H9 (cell line): ENCODE data around the gene KLK1. TPM values are rescaled to one million over a fixed set of nuclear protein-coding genes. Genes with fewer than 3 reads are reported as not detected.

Experiments
- DNase-seq: peaks from one replicate; pipeline ENCODE4 v3.0.0-alpha.2; 2017
- H2AFZ ChIP-seq: one replicate; pipeline ENCODE4 v1.6.1; 2013; ENCODE audit warnings: mild to moderate bottlenecking, low read length, control low read depth, moderate library complexity
- H2AK5ac ChIP-seq: 2 replicates; pipeline ENCODE4 v1.6.1; 2013; ENCODE audit warnings: low read length, control low read depth, mixed read lengths; ENCODE audit not compliant: insufficient read length
- H2BK120ac ChIP-seq: one replicate; pipeline ENCODE4 v1.6.1; 2013; ENCODE audit warnings: low read depth, mild to moderate bottlenecking, low read length, control low read depth, inconsistent platforms; ENCODE audit not compliant: poor library complexity, severe bottlenecking
- H2BK12ac ChIP-seq: 2 replicates; pipeline ENCODE4 v1.6.1; 2013; ENCODE audit warnings: low read length, control low read depth, mixed read lengths, low read depth; ENCODE audit not compliant: insufficient read length
- H2BK15ac ChIP-seq: 2 replicates; pipeline ENCODE4 v1.6.1; 2013; ENCODE audit warnings: low read depth, low read length, control low read depth
- H2BK20ac ChIP-seq: one replicate; pipeline ENCODE4 v1.6.1; 2013; ENCODE audit warnings: low read depth, mild to moderate bottlenecking, low read length, control low read depth, inconsistent platforms; ENCODE audit not compliant: poor library complexity, severe bottlenecking
- H2BK5ac ChIP-seq: 2 replicates; pipeline ENCODE4 v1.6.1; 2013; ENCODE audit warnings: low read length, control low read depth, mixed read lengths; ENCODE audit not compliant: insufficient read length
- H3K14ac ChIP-seq: 2 replicates; pipeline ENCODE4 v1.6.1; 2013; ENCODE audit warnings: low read length, control low read depth; ENCODE audit not compliant: insufficient read depth
- H3K18ac ChIP-seq: 2 replicates; pipeline ENCODE4 v1.6.1; 2013; ENCODE audit warnings: low read depth, mild to moderate bottlenecking, mixed read lengths, low read length, control low read depth; ENCODE audit not compliant: insufficient read length
- H3K23ac ChIP-seq: 2 replicates; pipeline ENCODE4 v1.6.1; 2013; ENCODE audit warnings: low read length, control low read depth, mixed read lengths, low read depth; ENCODE audit not compliant: insufficient read length
- H3K23me2 ChIP-seq: 2 replicates; pipeline ENCODE4 v1.6.1; 2013; ENCODE audit warnings: low read depth, mild to moderate bottlenecking, mixed read lengths, low read length, control low read depth; ENCODE audit not compliant: insufficient read length, poor library complexity, severe bottlenecking
- H3K27ac ChIP-seq: 2 replicates; pipeline ENCODE4 v1.5.1; 2013; ENCODE audit warnings: low read length, control low read depth, mixed read lengths, low read depth; ENCODE audit not compliant: insufficient read length
- H3K27me3 ChIP-seq: 2 replicates; pipeline ENCODE4 v1.6.1; 2013; ENCODE audit warnings: low read length, control low read depth, inconsistent platforms; ENCODE audit not compliant: insufficient read depth
- H3K4ac ChIP-seq: 2 replicates; pipeline ENCODE4 v1.6.1; 2013; ENCODE audit warnings: low read depth, mild to moderate bottlenecking, control low read depth, inconsistent platforms, low read length, moderate library complexity
- H3K4me1 ChIP-seq: 2 replicates; pipeline ENCODE4 v1.6.1; 2013; ENCODE audit warnings: low read length, control low read depth, inconsistent platforms; ENCODE audit not compliant: insufficient read depth
- H3K4me2 ChIP-seq: 2 replicates; pipeline ENCODE4 v1.6.1; 2013; ENCODE audit warnings: low read length, control low read depth, mixed read lengths; ENCODE audit not compliant: insufficient read length, insufficient read depth
- H3K56ac ChIP-seq: 2 replicates; pipeline ENCODE4 v1.6.1; 2013; ENCODE audit warnings: low read depth, mild to moderate bottlenecking, mixed read lengths, low read length, control low read depth; ENCODE audit not compliant: insufficient read length
- H3K79me1 ChIP-seq: 2 replicates; pipeline ENCODE4 v1.6.1; 2013; ENCODE audit warnings: low read depth, mild to moderate bottlenecking, moderate library complexity, low read length, control low read depth, inconsistent platforms; ENCODE audit not compliant: insufficient read depth, poor library complexity, severe bottlenecking
- H3K79me2 ChIP-seq: 2 replicates; pipeline ENCODE4 v1.6.1; 2013; ENCODE audit warnings: low read length, control low read depth, inconsistent platforms; ENCODE audit not compliant: insufficient read depth
- H3K9ac ChIP-seq: 2 replicates; pipeline ENCODE4 v1.6.1; 2013; ENCODE audit warnings: low read length, control low read depth, mixed read lengths; ENCODE audit not compliant: insufficient read length; ENCODE audit errors: extremely low read depth
- H3K9me3 ChIP-seq: one replicate; pipeline ENCODE4 v1.6.1; 2013; ENCODE audit warnings: low read depth, low read length, inconsistent platforms; ENCODE audit not compliant: control insufficient read depth
- H3T11ph ChIP-seq: one replicate; pipeline ENCODE4 v1.6.1; 2013; ENCODE audit warnings: mild to moderate bottlenecking, low read length, control low read depth, inconsistent platforms
- H4K20me1 ChIP-seq: one replicate; pipeline ENCODE4 v1.6.1; 2013; ENCODE audit not compliant: control insufficient read depth, insufficient read length, insufficient read depth
- H4K5ac ChIP-seq: 2 replicates; pipeline ENCODE4 v1.6.1; 2013; ENCODE audit warnings: low read depth, mild to moderate bottlenecking, mixed read lengths, low read length, control low read depth; ENCODE audit not compliant: insufficient read length
- H4K8ac ChIP-seq: replicated peaks from 2 replicates; pipeline ENCODE4 v1.6.1; 2013; ENCODE audit warnings: low read length, control low read depth, mixed read lengths, low read depth; ENCODE audit not compliant: insufficient read length
- H4K91ac ChIP-seq: 2 replicates; pipeline ENCODE4 v1.6.1; 2013; ENCODE audit warnings: low read depth, mild to moderate bottlenecking, moderate library complexity, mixed read lengths, low read length, control low read depth; ENCODE audit not compliant: insufficient read length
- H3K27ac Mint-ChIP-seq, 3 experiments: 2 replicates in 2 of 3; 3 replicates in 1 of 3; pipeline ENCODE4 v1.8.0; 2020 to 2021; ENCODE audit warnings: mixed read lengths in 3 of 3, mild to moderate bottlenecking in 1 of 3, moderate library complexity in 1 of 3
- H3K27me3 Mint-ChIP-seq: 2 replicates; pipeline ENCODE4 v1.8.0; 2021; ENCODE audit warnings: low read depth, mild to moderate bottlenecking, moderate library complexity, mixed read lengths
- H3K36me3 Mint-ChIP-seq, 3 experiments: 2 replicates in 2 of 3; 3 replicates in 1 of 3; pipeline ENCODE4 v1.8.0; 2020 to 2021; ENCODE audit warnings: low read depth in 3 of 3, mixed read lengths in 3 of 3; ENCODE audit not compliant: insufficient read depth in 1 of 3
- H3K4me1 Mint-ChIP-seq, 2 experiments: 2 replicates each; pipeline ENCODE4 v1.8.0; 2020; ENCODE audit warnings: mixed read lengths in 2 of 2
- H3K4me3 Mint-ChIP-seq, 2 experiments: 2 replicates in 1 of 2; 3 replicates in 1 of 2; pipeline ENCODE4 v1.8.0; 2020 to 2021; ENCODE audit warnings: mild to moderate bottlenecking in 2 of 2, mixed read lengths in 2 of 2, moderate library complexity in 1 of 2
- H3K9me3 Mint-ChIP-seq, 2 experiments: 2 replicates in 1 of 2; 3 replicates in 1 of 2; pipeline ENCODE4 v1.8.0; 2020; ENCODE audit warnings: mild to moderate bottlenecking in 2 of 2, mixed read lengths in 2 of 2, moderate library complexity in 1 of 2
- CTCF ChIP-seq: fragments of 200-600 bp; sonication (generic); conservative IDR thresholded peaks from 3 replicates; pipeline ENCODE4 v1.8.0; 2021; ENCODE audit warnings: antibody characterized with exemption, mild to moderate bottlenecking
- WGBS: extraction: QIAGEN DNeasy Blood & Tissue Kit; methylation state at CpG from one replicate; pipeline ENCODE4 v1.1.7; 2013; ENCODE audit warnings: missing lambda C conversion rate, low lambda C conversion rate, mixed read lengths; ENCODE audit not compliant: insufficient read length; ENCODE audit errors: extremely low coverage; 5-methylcytosine and 5-hydroxymethylcytosine counted together
- total RNA-seq: library from RNA; stranded (reverse); gene quantifications from 2 replicates; pipeline ENCODE4 v1.2.1, GENCODE V29; 2021

KLK1 gene
- total RNA-seq, 1 experiment from 2014 or later, result 2.3 TPM

- H4K20me1 ChIP-seq, result peaks cover 4% of the 10 kb centered on the region
- peaks cover 14 to 19% of the 10 kb centered on the region in 2 experiments for H3K4me1 Mint-ChIP-seq
Observed at GRCh38 chr19:50796128-50796633, 27.4 kb downstream of the KLK1 start.

More at GRCh38 chr19:50796128-50796633, 27.4 kb downstream of the KLK1 start:
- Histone ChIP-seq H3K79me1 (peaks cover 2% of the 10 kb centered on the region), H3K79me2 (no peaks in the 10 kb centered on the region), H3K56ac (no peak overlapping the region), H2AFZ (no peak overlapping the region), H4K5ac (no peak overlapping the region), H2AK5ac (no peak overlapping the region), H3K9me3 (no peaks in the 10 kb centered on the region), H3K23me2 (no peaks in the 10 kb centered on the region), H3K4me2 (no peak overlapping the region), H3T11ph (no peak overlapping the region), H4K91ac (no peak overlapping the region), H2BK5ac (no peak overlapping the region), H4K8ac (no peak overlapping the region), H3K14ac (no peak overlapping the region), H2BK15ac (no peak overlapping the region), H3K23ac (no peak overlapping the region), H3K4me1 (no peaks in the 10 kb centered on the region), H2BK120ac (no peak overlapping the region), H3K18ac (no peak overlapping the region), H3K4ac (no peak overlapping the region), H2BK20ac (no peak overlapping the region), H2BK12ac (no peak overlapping the region), H3K9ac (no peak overlapping the region), H3K27me3 (no peaks in the 10 kb centered on the region), H3K27ac (no peak overlapping the region)
- H3K36me3 Mint-ChIP-seq, result peaks cover 23 to 58% (median 41%) of the 10 kb centered on the region in 3 experiments; a peak in 6 of 7 replicates
- WGBS, result no CpG with 5 or more reads among the region's 9 CpGs
- H3K9me3 Mint-ChIP-seq, result no peaks in the 10 kb centered on the region
- no peak for DNase-seq
- H3K27ac Mint-ChIP-seq, result peak overlapping the region in 2 of 3 experiments; percentile 75 to 95; a peak in 3 of 7 replicates
- H3K4me3 Mint-ChIP-seq, result no peak overlapping the region
- peak; percentile 31; the same call in 1 of the 3 replicates for TF ChIP-seq CTCF
- peaks cover 3% of the 10 kb centered on the region; the same call in 1 of the 2 replicates for H3K27me3 Mint-ChIP-seq
